GM19452 (cell line): ENCODE results near the gene GRID2.
A peak's percentile ranks its signal among the peaks of the same experiment; 100 is the strongest.
"Not testable (repeated sequence)": the region's sequence is repeated elsewhere in the genome, so short reads cannot be mapped to it uniquely, and the experiment has no call there.

Experiments used
- ATAC-seq: cut with Tn5 transposase; IDR thresholded peaks from one replicate; pipeline ENCODE4 v1.9.1; 2021; ENCODE audit not compliant: unreplicated experiment

Gene GRID2

GRCh38 chr4:93299118-93299517, 995.4 kb downstream of the GRID2 start:
- no peak for ATAC-seq

DNA sequence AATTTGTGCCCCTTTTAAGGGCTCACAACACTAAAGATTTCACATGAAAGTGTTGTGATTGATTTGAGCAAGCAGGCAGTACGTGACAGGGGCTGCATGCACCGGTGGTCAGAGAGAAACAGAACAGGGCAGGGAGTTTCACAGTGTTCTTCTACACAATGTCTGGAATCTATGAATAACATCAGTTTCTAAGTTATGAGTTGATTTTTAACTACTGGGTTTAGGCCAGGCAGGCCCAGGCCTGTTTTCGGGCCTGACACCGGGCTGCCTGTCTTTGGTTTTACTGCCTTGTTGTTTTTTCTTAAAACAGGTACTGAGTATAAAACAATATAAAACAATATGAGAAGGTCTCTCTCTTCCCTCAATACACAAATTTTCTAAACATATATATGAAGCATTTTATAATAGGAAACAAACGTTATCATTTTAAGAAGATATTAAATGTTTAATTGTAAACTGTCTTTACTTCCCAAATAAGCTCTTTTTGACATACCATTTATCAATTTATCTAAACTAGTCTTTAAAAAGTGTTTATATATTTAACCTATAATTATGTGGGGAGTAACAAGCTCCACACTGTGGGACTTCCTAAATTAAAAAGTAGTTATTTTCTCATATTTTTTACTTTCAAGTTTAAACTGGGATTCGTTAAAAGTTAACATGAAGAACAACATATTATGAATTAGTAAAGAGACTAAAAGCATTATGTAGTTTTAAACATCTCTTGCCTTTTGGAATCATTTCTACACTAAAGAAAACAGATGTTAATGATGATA, 997.2 kb downstream of the GRID2 start:
- ATAC-seq = not testable (repeated sequence)

DNA sequence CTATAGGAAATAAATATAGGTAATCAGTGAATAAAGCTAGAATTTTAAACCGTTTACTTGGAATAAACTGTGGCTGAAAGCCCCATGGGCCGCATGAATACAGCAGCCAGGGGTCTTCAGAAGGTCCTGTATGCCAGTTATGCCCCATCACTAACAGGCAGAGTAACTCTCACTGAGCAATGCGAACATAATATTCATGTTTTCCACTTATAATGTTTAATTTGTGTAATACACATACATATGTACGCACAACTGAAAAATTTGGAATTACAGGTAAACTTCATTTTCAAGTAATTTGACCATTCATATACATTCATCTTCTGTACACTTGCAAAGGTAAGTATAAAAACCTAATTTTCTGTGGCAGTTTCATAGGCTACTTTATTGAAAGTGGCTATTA, 998.5 kb downstream of the GRID2 start:
- no peak for ATAC-seq

GRCh38 chr4:93303440-93303839, 999.7 kb downstream of the GRID2 start:
- no peak for ATAC-seq

DNA sequence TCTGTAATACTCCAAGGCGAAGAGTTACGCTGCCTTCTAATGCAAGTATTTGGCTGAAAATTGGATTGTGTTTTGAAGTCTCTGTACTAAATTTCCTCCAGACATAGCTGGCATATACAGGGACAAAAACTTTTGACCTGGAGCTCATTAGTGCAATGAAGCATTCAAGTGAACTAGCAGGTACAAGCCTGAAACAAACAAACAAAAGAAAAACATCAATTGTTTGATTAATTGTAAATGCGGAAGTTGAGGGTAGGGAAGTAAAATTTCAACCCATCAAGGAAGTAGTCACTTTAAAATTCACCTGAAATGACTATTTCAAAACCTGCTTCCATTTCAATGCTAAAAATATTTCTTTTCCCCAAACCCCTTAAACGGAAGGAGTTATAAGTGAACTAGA, 1008.5 kb downstream of the GRID2 start:
- no peak for ATAC-seq

GRCh38 chr4:93313197-93313596, 1009.4 kb downstream of the GRID2 start:
- ATAC-seq = no peak

DNA sequence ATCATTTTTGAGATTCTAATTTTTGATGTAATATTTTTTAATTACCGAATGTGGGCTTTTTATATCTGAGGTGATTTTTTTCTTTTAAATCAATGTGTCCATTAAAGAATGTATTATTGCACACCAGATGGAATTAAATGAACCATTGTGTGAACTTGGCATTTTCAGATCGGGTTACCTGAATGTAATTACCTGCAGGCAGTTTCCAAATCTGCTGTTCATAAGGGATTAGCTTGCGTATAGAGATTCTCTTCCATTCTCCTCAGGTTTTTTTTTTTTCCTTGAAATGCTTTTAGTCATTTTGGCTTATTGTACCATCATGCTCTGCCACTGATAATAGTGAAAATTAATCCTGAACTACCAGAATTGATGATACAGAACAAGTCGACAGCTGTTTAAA, 1013.3 kb downstream of the GRID2 start:
- no peak for ATAC-seq

GRCh38 chr4:93317561-93317960, 1013.8 kb downstream of the GRID2 start:
- ATAC-seq = no peak

DNA sequence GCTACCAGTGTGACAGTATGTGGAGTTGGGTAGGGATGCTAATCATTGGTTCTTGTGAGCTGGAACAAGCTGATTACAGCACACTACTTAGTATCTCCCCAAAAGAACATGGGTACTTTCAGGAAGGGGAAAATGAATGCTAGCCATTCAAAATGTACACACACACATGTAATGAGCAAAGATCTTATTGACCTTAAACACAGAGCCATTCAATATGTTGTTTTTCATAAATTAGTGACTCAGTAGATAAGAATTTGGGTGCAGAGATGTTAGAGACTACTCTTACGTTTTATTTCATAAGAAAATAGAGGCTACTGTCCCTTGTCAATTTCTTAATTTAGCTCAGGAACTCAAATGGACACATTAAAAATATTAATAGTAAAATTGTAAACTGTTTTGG, 1015.3 kb downstream of the GRID2 start:
- no peak for ATAC-seq

- ATAC-seq = no peak
These were observed 1016.6 kb downstream of the GRID2 start for GRCh38 chr4:93320356-93320755.

DNA sequence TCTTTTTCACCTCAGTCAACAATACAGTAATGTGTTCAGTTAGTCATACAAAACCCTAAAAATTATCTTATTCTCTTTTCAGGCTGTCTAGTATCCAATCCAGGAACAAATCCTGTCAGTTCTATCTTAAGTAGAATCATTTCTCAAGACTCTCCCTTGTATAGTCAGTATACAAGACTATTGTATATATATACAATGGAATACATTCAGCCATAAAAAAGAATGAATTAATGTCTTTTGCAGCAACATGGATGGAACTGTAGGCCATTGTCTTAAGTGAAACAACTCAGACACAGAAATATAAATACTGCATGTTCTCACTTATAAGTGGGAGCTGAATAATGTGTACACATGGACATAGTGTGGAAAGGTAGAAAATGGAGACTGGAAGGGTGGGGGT, 1023.6 kb downstream of the GRID2 start:
- no peak for ATAC-seq

DNA sequence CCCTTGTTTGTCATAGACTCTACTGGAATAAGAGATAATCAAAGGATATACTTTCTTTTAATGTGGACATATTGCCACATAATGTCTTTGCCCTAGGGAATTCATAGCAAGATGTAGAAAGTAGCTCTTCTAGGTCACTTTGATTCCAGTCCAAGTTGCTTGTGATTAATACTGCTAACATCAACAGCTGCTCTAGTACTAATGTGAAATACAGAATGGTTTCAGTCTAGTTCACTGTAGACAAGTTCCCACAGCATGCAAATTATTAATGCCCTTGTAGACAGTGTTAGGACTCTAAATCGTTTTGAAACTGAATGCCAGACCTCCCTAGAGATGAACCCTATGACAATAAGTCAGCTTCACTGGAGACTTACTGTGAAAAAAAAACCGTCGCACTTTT, 1030.2 kb downstream of the GRID2 start:
- ATAC-seq = peak; percentile 88

GRCh38 chr4:93337196-93337595, 1033.4 kb downstream of the GRID2 start:
- no peak for ATAC-seq

GRCh38 chr4:93342738-93343137, 1039.0 kb downstream of the GRID2 start:
- no peak for ATAC-seq

- no peak for ATAC-seq
These were observed 1043.1 kb downstream of the GRID2 start for GRCh38 chr4:93346840-93347239.

DNA sequence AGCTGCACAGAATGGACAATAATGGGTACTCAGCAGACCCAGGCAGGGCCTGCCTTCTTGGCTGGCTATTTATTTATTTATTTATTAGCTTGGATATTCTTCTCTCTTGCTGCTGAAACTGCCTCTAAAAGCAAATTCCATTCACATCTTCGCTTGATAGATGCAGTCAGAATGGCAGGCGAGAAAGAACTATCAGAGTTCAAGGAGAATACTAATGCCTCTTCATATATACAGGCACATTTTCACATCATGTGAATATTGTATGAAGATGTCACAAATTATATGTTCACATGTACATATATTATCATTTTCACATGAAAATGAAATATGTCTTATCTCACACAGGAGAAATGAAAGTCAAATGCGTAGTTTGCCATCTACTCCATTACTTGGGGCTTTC, 1045.1 kb downstream of the GRID2 start:
- ATAC-seq = no peak

GRCh38 chr4:93351846-93352245, 1048.1 kb downstream of the GRID2 start:
- no peak for ATAC-seq

- ATAC-seq = no peak
These were observed 1051.6 kb downstream of the GRID2 start for GRCh38 chr4:93355411-93355810.

- no peak for ATAC-seq
These were observed 1055.8 kb downstream of the GRID2 start for GRCh38 chr4:93359586-93359985.

- not testable (repeated sequence) for ATAC-seq
These were observed 1062.5 kb downstream of the GRID2 start for GRCh38 chr4:93366169-93366755.

- no peak for ATAC-seq
These were observed 1065.2 kb downstream of the GRID2 start for GRCh38 chr4:93368968-93369367.

- no peak for ATAC-seq
These were observed 1066.5 kb downstream of the GRID2 start for GRCh38 chr4:93370256-93370655.
